PC-9 (cell line): ENCODE results near the gene TMEM63C. TPM values are rescaled to one million over a fixed set of nuclear protein-coding genes. Genes with fewer than 3 reads are reported as not detected.

Experiments
- BruUV-seq: library from RNA; stranded (reverse); fragments of 400-500 nt; replicated peaks from 2 replicates; lab custom pipeline; 2021; lab: Mats Ljungman, UMichigan
- CTCF ChIA-PET: fragments of 300-600 bp; sonication (Branson Sonifier 250); formaldehyde crosslinking; loops from one replicate; lab custom pipeline; 2022; ENCODE audit warnings: antibody characterized with exemption; lab: Charles Lee
- POLR2A ChIA-PET: fragments of 300-600 bp; sonication (Branson Sonifier 250); formaldehyde crosslinking; loops from one replicate; lab custom pipeline; 2022; ENCODE audit warnings: antibody characterized with exemption; ENCODE audit not compliant: unreplicated experiment; lab: Charles Lee
- DNase-seq, 2 experiments: peaks; one replicate each; pipeline versions ENCODE4 v3.0.0 to v3.0.0-alpha.2; 2015 to 2022; ENCODE audit warnings: mixed read lengths in 1 of 2
- H2AFZ ChIP-seq: fragments of 200-600 bp; sonication (generic); 2 replicates; pipeline ENCODE4 v1.8.1; 2017; ENCODE audit warnings: antibody characterized with exemption
- H3F3A ChIP-seq: fragments of 200-600 bp; sonication (generic); 2 replicates; pipeline ENCODE4 v1.8.1; 2017; ENCODE audit warnings: antibody characterized with exemption, mild to moderate bottlenecking, low read depth; ENCODE audit not compliant: insufficient read depth
- H3K27ac ChIP-seq: fragments of 200-600 bp; sonication (generic); 2 replicates; pipeline ENCODE4 v1.6.1; 2016; ENCODE audit warnings: mixed run types
- H3K27me3 ChIP-seq: fragments of 200-600 bp; sonication (generic); 2 replicates; pipeline ENCODE4 v1.6.1; 2016; ENCODE audit warnings: low read depth, mixed run types; ENCODE audit not compliant: insufficient read depth
- H3K36me3 ChIP-seq: fragments of 200-600 bp; sonication (generic); 2 replicates; pipeline ENCODE4 v1.6.1; 2016; ENCODE audit warnings: low read depth, mixed run types
- H3K4me1 ChIP-seq: fragments of 200-600 bp; sonication (generic); replicated peaks from 2 replicates; pipeline ENCODE4 v1.6.1; 2016; ENCODE audit warnings: mixed run types; ENCODE audit not compliant: insufficient read depth
- H3K4me2 ChIP-seq: fragments of 200-600 bp; sonication (generic); 2 replicates; pipeline ENCODE4 v1.6.1; 2017; ENCODE audit warnings: mixed run types
- H3K4me3 ChIP-seq: fragments of 200-600 bp; sonication (generic); 2 replicates; pipeline ENCODE4 v1.6.1; 2016; ENCODE audit warnings: mixed run types
- H3K79me2 ChIP-seq: fragments of 200-600 bp; sonication (generic); 2 replicates; pipeline ENCODE4 v1.6.1; 2017; ENCODE audit warnings: low read depth, mixed run types
- H3K9me2 ChIP-seq: fragments of 200-600 bp; sonication (generic); 2 replicates; pipeline ENCODE4 v1.8.1; 2017; ENCODE audit warnings: mild to moderate bottlenecking; ENCODE audit not compliant: insufficient read depth
- H3K9me3 ChIP-seq: fragments of 200-600 bp; sonication (generic); 2 replicates; pipeline ENCODE4 v1.8.1; 2016; ENCODE audit warnings: low read depth; ENCODE audit not compliant: insufficient read depth
- H4K20me1 ChIP-seq: fragments of 200-600 bp; sonication (generic); 2 replicates; pipeline ENCODE4 v1.8.1; 2017; ENCODE audit not compliant: insufficient read depth
- EZH2 ChIP-seq: fragments of 200-600 bp; sonication (generic); IDR thresholded peaks from 2 replicates; pipeline ENCODE4 v1.8.0; 2017; ENCODE audit warnings: antibody characterized with exemption, low read depth
- intact Hi-C: fragments of 100-400 bp; cut with micrococcal nuclease; formaldehyde crosslinking; loops from one replicate; pipeline ENCODE4 v1.10.0; 2022; ENCODE audit not compliant: unreplicated experiment
- total RNA-seq: library from RNA; stranded (reverse); gene quantifications from 2 replicates; pipeline ENCODE4 v1.2.3, GENCODE V29; 2021
- TF ChIP-seq, protein P1 (sequence below): fragments of 200-600 bp; sonication (generic); conservative IDR thresholded peaks from 2 replicates; pipeline ENCODE4 v1.6.1; 2017; ENCODE audit warnings: mixed run types, antibody characterized with exemption, mild to moderate bottlenecking, moderate library complexity

TMEM63C gene
- total RNA-seq, 1 experiment from 2014 or later, result 2.2 TPM

DNA sequence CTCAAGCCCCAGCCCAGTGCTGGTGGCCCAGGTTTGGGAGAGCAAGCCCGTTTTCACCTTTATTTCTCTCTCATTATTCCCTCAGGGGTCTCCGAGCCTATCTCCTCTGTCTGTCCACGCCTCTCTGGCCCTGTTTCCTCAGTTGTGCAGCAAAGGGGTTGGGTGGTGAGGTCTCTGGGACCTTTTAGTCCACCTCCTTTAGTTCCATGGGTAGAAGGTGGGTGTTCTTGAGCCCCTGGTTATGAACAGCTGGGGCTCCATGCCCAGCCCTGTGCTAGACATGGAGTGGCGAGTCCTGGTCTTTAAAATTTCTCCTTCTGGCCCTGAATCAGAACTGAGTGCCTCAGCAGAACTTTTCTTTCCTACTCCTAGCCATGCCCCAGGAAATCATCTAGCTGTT lies 90.7 kb downstream of the TMEM63C start:
- Histone ChIP-seq H3K36me3 (no peaks in the 10 kb centered on the region), H3K4me3 (no peak overlapping the region), H3F3A (no peaks in the 10 kb centered on the region), H3K79me2 (no peaks in the 10 kb centered on the region), H4K20me1 (no peaks in the 10 kb centered on the region), H3K27me3 (peaks cover 22% of the 10 kb centered on the region), H3K4me1 (no peaks in the 10 kb centered on the region), H3K9me3 (no peaks in the 10 kb centered on the region), H3K4me2 (no peak overlapping the region), H3K9me2 (no peaks in the 10 kb centered on the region), H3K27ac (no peak overlapping the region), H2AFZ (no peak overlapping the region)
- ChIA-PET POLR2A (no interaction called here), CTCF (no interaction called here)
- intact Hi-C loops, result no loop called here
- no TSS peak for BruUV-seq
- no peak for DNase-seq
- no peak for TF ChIP-seq EZH2
- TF ChIP-seq, protein P1, sequence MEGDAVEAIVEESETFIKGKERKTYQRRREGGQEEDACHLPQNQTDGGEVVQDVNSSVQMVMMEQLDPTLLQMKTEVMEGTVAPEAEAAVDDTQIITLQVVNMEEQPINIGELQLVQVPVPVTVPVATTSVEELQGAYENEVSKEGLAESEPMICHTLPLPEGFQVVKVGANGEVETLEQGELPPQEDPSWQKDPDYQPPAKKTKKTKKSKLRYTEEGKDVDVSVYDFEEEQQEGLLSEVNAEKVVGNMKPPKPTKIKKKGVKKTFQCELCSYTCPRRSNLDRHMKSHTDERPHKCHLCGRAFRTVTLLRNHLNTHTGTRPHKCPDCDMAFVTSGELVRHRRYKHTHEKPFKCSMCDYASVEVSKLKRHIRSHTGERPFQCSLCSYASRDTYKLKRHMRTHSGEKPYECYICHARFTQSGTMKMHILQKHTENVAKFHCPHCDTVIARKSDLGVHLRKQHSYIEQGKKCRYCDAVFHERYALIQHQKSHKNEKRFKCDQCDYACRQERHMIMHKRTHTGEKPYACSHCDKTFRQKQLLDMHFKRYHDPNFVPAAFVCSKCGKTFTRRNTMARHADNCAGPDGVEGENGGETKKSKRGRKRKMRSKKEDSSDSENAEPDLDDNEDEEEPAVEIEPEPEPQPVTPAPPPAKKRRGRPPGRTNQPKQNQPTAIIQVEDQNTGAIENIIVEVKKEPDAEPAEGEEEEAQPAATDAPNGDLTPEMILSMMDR, result no peak

DNA sequence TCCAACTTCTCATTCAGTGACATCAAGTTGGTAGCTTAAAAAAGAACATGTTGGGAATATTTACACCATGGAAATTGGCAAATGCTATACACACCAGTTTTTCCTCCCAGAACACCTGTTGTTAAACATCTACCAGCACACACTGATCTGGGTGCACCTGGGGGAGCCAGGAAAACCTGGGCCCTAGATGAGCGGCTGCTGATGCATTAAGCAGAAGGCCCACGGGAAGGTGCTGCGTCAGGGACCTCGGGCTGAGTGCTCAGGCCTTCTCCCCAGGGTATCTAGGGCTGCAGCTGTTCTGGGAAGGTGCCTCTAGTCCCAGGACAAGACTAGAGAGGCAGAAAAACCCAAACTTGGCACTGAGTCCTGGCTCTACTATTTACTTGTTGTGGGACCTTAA lies 92.2 kb downstream of the TMEM63C start:
- intact Hi-C loops, result no loop called here
- Histone ChIP-seq H3K4me3 (no peak overlapping the region), H3K9me3 (no peaks in the 10 kb centered on the region), H3K4me1 (no peaks in the 10 kb centered on the region), H3K27ac (no peak overlapping the region), H4K20me1 (no peaks in the 10 kb centered on the region), H3K9me2 (no peaks in the 10 kb centered on the region), H3K27me3 (peaks cover 7% of the 10 kb centered on the region), H2AFZ (no peak overlapping the region), H3K4me2 (no peak overlapping the region), H3K79me2 (no peaks in the 10 kb centered on the region), H3K36me3 (no peaks in the 10 kb centered on the region), H3F3A (no peaks in the 10 kb centered on the region)
- DNase-seq, result no peak
- TF ChIP-seq EZH2, result no peak
- TF ChIP-seq, protein P1, result no peak
- ChIA-PET POLR2A (interaction anchor here (0.6 kb wide), 2 partner anchors 54 to 676 kb away, joined by 3 read pairs; no protein-coding TSS in a partner anchor), CTCF (no interaction called here)
- no TSS peak for BruUV-seq

DNA sequence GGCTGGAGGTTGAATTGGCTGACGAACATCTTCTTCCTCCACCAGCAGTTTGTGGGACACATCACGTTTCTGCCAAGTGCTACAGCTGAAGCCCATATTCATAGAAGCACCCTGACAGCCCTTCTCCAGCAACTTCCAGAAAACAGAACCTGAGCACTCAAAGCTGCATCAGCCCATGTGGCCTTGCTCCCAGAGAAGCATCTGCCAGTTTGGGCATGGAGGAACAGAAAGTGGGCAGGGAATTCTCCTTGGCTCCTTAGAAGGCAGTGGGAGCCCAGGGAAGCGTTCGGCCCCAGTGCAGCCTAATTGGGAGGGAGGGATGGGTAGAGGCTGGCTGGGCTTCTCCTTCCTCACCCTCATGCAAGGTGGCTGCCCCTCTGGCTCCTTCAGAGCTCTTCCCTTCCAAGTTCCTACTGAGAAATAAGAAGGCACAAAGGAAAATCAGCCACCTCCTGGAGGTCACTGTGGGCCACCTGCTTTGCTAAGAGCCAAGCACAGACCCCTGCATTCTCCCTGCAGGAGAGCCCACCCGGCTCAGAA lies 93.5 kb downstream of the TMEM63C start:
- Histone ChIP-seq H4K20me1 (no peaks in the 10 kb centered on the region), H3K4me1 (no peaks in the 10 kb centered on the region), H3K4me2 (no peak overlapping the region), H2AFZ (no peak overlapping the region), H3K9me2 (no peaks in the 10 kb centered on the region), H3K4me3 (no peak overlapping the region), H3K79me2 (no peaks in the 10 kb centered on the region), H3K9me3 (no peaks in the 10 kb centered on the region), H3K27ac (no peak overlapping the region), H3K27me3 (no peaks in the 10 kb centered on the region), H3K36me3 (peaks cover 3% of the 10 kb centered on the region; the same call in 1 of the 2 replicates), H3F3A (no peaks in the 10 kb centered on the region)
- BruUV-seq, result no TSS peak
- CTCF ChIA-PET, result interaction anchor here (0.6 kb wide), 1 partner anchor 124 kb away, joined by 3 read pairs; no protein-coding TSS in a partner anchor
- no peak for DNase-seq
- POLR2A ChIA-PET, result no interaction called here
- TF ChIP-seq, protein P1, result no peak
- TF ChIP-seq EZH2, result no peak
- intact Hi-C loops, result no loop called here
